Posterior cingulate gyrus (tissue), 11 donors: ENCODE results near the gene ADAMTSL2.

ENCODE experiments used
- DNase-seq, 10 donors: peaks; one replicate each; pipeline versions ENCODE4 v3.0.0 to v3.0.0-alpha.2; 2020 to 2021; ENCODE audit warnings: mixed read lengths in 3 of 10
- intact Hi-C: fragments of 100-400 bp; cut with DNase I; formaldehyde crosslinking; loops from one replicate; pipeline ENCODE4 v1.15.1; 2023

ADAMTSL2 gene

GRCh38 chr9:133515615-133516255 is 18.8 kb upstream of the ADAMTSL2 start:
- intact Hi-C loops: no loop called here
- DNase-seq: peak in 3 of 10 donors; percentile 42 to 74 (median 59)

GRCh38 chr9:133516256-133516960 is 18.1 kb upstream of the ADAMTSL2 start:
- intact Hi-C loops: no loop called here
- peak in 3 of 10 donors; percentile 57 to 69 (median 67) for DNase-seq

- peak in 3 of 10 donors; percentile 54 to 75 (median 67) for DNase-seq
These were observed 17.5 kb upstream of the ADAMTSL2 start for GRCh38 chr9:133516961-133517350.

GRCh38 chr9:133517711-133518110 is 16.8 kb upstream of the ADAMTSL2 start:
- DNase-seq: peak in 3 of 10 donors; percentile 37 to 77 (median 70)
- intact Hi-C loops: no loop called here

More at GRCh38 chr9:133516961-133517350, 17.5 kb upstream of the ADAMTSL2 start:
- intact Hi-C loops: no loop called here

- peak in 2 of 10 donors; percentile 23 to 36 for DNase-seq
- intact Hi-C loops: no loop called here
These were observed 16.3 kb upstream of the ADAMTSL2 start for GRCh38 chr9:133518200-133518599.

- peak in 3 of 10 donors; percentile 25 to 67 (median 35) for DNase-seq
- intact Hi-C loops: no loop called here
These were observed 15.6 kb upstream of the ADAMTSL2 start for GRCh38 chr9:133518706-133519449.

GRCh38 chr9:133519693-133520092 is 14.8 kb upstream of the ADAMTSL2 start:
- DNase-seq: peak in 3 of 10 donors; percentile 17 to 46 (median 27)
- intact Hi-C loops: no loop called here

GRCh38 chr9:133520121-133520835 is 14.2 kb upstream of the ADAMTSL2 start:
- intact Hi-C loops: no loop called here
- DNase-seq: peak in 3 of 10 donors; percentile 62 to 80 (median 78)

GRCh38 chr9:133521122-133522072 is 13.1 kb upstream of the ADAMTSL2 start:
- intact Hi-C loops: no loop called here
- peak in 7 of 10 donors; percentile 38 to 95 (median 70) for DNase-seq

GRCh38 chr9:133522073-133522910 is 12.2 kb upstream of the ADAMTSL2 start:
- DNase-seq: peak in 2 of 10 donors; percentile 28 to 61
- intact Hi-C loops: no loop called here

- intact Hi-C loops: no loop called here
- DNase-seq: peak in 1 of 10 donors; percentile 73
These were observed 11.4 kb upstream of the ADAMTSL2 start for GRCh38 chr9:133523106-133523505.

GRCh38 chr9:133524146-133524545 is 10.4 kb upstream of the ADAMTSL2 start:
- intact Hi-C loops: no loop called here
- DNase-seq: peak in 2 of 10 donors; percentile 50 to 70

GRCh38 chr9:133524679-133525228 is 9.8 kb upstream of the ADAMTSL2 start, which contains the start of gene MYMK:
Gene MYMK, minus strand, starts transcription at chr9:133524959. Its CDS starts 115 bp downstream, at chr9:133524844.
- peak in 2 of 10 donors; percentile 74 to 75 for DNase-seq
- intact Hi-C loops: no loop called here

- peak in 1 of 10 donors; percentile 55 for DNase-seq
- intact Hi-C loops: no loop called here
These were observed 8.8 kb upstream of the ADAMTSL2 start for GRCh38 chr9:133525677-133526076.

- intact Hi-C loops: no loop called here
- DNase-seq: peak; percentile 57 to 96 (median 71)
These were observed 7.7 kb upstream of the ADAMTSL2 start for GRCh38 chr9:133526721-133527321.

- intact Hi-C loops: no loop called here
- peak in 3 of 10 donors; percentile 54 to 68 (median 55) for DNase-seq
These were observed 7.0 kb upstream of the ADAMTSL2 start for GRCh38 chr9:133527444-133527920.
